Osteoblast (primary cell): ENCODE data around the gene DPP6. TPM values are rescaled to one million over a fixed set of nuclear protein-coding genes. Genes with fewer than 3 reads are reported as not detected.

ENCODE experiments used
- DNase-seq: peaks from one replicate; pipeline ENCODE4 v3.0.0; 2011; ENCODE audit warnings: low spot score, mixed read lengths; ENCODE audit not compliant: insufficient read length; ENCODE audit errors: missing footprints
- H2AFZ ChIP-seq: 2 replicates; pipeline ENCODE4 v1.6.0; 2011; ENCODE audit warnings: mild to moderate bottlenecking, low read length
- H3K27ac ChIP-seq: 2 replicates; pipeline ENCODE4 v1.5.1; 2011; ENCODE audit warnings: mild to moderate bottlenecking, low read depth, low read length, moderate library complexity
- H3K27me3 ChIP-seq: 2 replicates; pipeline ENCODE4 v1.6.0; 2012; ENCODE audit warnings: mild to moderate bottlenecking, control low read depth, inconsistent platforms, low read length, moderate library complexity; ENCODE audit not compliant: insufficient read depth
- H3K36me3 ChIP-seq: 2 replicates; pipeline ENCODE4 v1.5.1; 2011; ENCODE audit warnings: mild to moderate bottlenecking, low read length, control low read depth, moderate library complexity; ENCODE audit not compliant: insufficient read depth
- H3K4me1 ChIP-seq: 2 replicates; pipeline ENCODE4 v1.5.1; 2011; ENCODE audit warnings: mild to moderate bottlenecking, low read length, control low read depth, moderate library complexity; ENCODE audit not compliant: insufficient read depth
- H3K4me2 ChIP-seq: 2 replicates; pipeline ENCODE4 v1.6.0; 2011; ENCODE audit warnings: mild to moderate bottlenecking, low read length; ENCODE audit not compliant: insufficient read depth
- H3K4me3 ChIP-seq: fragments of 200-600 bp; sonication (generic); 3 replicates; pipeline ENCODE4 v1.5.1; 2012; ENCODE audit warnings: mild to moderate bottlenecking, low read length, inconsistent platforms; ENCODE audit not compliant: insufficient read depth
- H3K79me2 ChIP-seq: 2 replicates; pipeline ENCODE4 v1.6.0; 2012; ENCODE audit warnings: mild to moderate bottlenecking, low read length, control low read depth, inconsistent platforms; ENCODE audit not compliant: insufficient read depth
- H3K9me3 ChIP-seq: 2 replicates; pipeline ENCODE4 v1.5.1; 2011; ENCODE audit warnings: low read depth, low read length, control low read depth
- H4K20me1 ChIP-seq: 2 replicates; pipeline ENCODE4 v1.6.0; 2012; ENCODE audit warnings: mild to moderate bottlenecking, low read length, control low read depth; ENCODE audit not compliant: insufficient read depth
- total RNA-seq: library from RNA; depleted of rRNA; stranded (reverse); fragments of >200 nt; gene quantifications from 2 replicates; pipeline ENCODE4 v1.2.3, GENCODE V29; 2012
- TF ChIP-seq, protein P1 (sequence below): IDR thresholded peaks from 2 replicates; pipeline ENCODE4 v1.5.1; 2011; ENCODE audit warnings: mild to moderate bottlenecking, low read depth, low read length, moderate library complexity; ENCODE audit errors: extremely low read depth

DPP6 gene
- total RNA-seq, 1 donor: not detected

DNA sequence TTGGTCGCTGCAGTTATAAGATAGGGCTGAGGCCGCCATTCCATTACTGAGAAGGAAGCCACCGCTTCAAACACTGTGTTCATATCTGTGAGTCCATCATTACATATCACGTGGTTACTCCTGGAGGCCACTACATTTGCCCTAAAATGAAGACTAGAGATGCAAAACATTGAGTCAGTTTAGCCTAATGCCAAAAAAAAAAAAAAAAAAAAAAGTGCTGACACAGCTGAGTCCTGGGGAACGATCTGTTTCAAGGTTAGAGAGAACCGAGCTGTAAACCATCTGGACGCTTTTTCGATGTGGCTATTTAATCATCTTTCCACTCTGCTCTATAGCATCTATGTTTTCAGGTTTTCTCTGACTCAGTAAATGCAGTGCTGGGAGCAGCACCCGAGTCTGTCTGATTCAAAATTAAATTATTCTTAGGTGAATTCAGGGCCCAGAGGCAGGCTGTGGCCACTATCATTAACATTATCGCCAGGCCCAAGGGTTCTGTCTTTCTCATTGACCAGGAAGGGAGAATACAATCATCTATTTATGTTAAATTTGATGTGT lies 501.6 kb downstream of the DPP6 start:
- H3K27ac ChIP-seq: no peak overlapping the region
- no peaks in the 10 kb centered on the region for H3K27me3 ChIP-seq
- H3K9me3 ChIP-seq: no peaks in the 10 kb centered on the region
- H3K36me3 ChIP-seq: no peaks in the 10 kb centered on the region
- H3K4me2 ChIP-seq: no peak overlapping the region
- no peak for DNase-seq
- TF ChIP-seq, protein P1, sequence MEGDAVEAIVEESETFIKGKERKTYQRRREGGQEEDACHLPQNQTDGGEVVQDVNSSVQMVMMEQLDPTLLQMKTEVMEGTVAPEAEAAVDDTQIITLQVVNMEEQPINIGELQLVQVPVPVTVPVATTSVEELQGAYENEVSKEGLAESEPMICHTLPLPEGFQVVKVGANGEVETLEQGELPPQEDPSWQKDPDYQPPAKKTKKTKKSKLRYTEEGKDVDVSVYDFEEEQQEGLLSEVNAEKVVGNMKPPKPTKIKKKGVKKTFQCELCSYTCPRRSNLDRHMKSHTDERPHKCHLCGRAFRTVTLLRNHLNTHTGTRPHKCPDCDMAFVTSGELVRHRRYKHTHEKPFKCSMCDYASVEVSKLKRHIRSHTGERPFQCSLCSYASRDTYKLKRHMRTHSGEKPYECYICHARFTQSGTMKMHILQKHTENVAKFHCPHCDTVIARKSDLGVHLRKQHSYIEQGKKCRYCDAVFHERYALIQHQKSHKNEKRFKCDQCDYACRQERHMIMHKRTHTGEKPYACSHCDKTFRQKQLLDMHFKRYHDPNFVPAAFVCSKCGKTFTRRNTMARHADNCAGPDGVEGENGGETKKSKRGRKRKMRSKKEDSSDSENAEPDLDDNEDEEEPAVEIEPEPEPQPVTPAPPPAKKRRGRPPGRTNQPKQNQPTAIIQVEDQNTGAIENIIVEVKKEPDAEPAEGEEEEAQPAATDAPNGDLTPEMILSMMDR: no peak
- no peaks in the 10 kb centered on the region for H3K79me2 ChIP-seq
- H3K4me1 ChIP-seq: no peaks in the 10 kb centered on the region
- no peak overlapping the region for H3K4me3 ChIP-seq
- no peak overlapping the region for H2AFZ ChIP-seq
- no peaks in the 10 kb centered on the region for H4K20me1 ChIP-seq

DNA sequence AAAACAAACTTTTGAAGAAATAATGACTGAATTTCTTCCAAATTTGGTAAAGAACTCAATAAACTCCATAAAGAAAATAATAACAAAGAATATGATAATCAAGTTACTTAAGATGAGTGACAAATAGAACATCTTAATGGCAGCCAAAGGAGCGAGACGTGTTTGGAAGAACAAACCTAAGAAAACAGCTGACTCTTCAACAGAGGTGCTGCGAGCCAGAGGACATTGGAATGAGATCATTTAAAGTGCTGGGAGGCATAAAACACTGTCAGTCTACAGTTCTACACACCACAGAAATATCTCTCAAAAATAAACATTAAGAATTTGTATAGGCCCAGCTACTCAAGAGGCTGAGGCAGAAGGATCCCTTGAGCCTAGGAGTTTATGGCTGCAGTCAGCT lies 507.3 kb downstream of the DPP6 start:
- Histone ChIP-seq H3K4me2 (no peak overlapping the region), H2AFZ (no peak overlapping the region), H4K20me1 (no peaks in the 10 kb centered on the region), H3K4me1 (no peaks in the 10 kb centered on the region), H3K9me3 (no peaks in the 10 kb centered on the region), H3K27ac (no peak overlapping the region), H3K79me2 (no peaks in the 10 kb centered on the region), H3K4me3 (no peak overlapping the region), H3K36me3 (no peaks in the 10 kb centered on the region), H3K27me3 (no peaks in the 10 kb centered on the region)
- TF ChIP-seq, protein P1: no peak
- no peak for DNase-seq

DNA sequence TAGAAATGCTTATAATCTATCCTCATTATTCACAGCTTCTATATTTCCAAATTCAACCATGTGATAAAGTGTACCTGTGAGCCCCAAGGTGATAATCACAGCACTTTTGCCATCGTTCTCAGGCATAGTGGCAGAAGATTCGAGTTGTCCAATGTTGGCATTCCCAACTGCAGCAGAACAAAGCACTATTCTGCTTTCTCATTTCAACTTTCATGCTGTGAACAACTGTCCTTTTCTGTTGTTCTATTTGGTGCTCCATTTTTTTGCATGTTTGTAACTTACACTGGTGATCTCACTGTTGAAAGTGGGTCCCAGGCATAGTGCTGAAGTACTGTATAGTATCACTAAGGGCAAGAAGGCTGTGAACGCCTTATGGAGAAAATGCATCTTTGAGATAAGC lies 512.5 kb downstream of the DPP6 start:
- Histone ChIP-seq H3K79me2 (no peaks in the 10 kb centered on the region), H4K20me1 (no peaks in the 10 kb centered on the region), H3K4me3 (no peak overlapping the region), H2AFZ (no peak overlapping the region), H3K9me3 (no peaks in the 10 kb centered on the region), H3K27me3 (no peaks in the 10 kb centered on the region), H3K27ac (no peak overlapping the region), H3K36me3 (no peaks in the 10 kb centered on the region), H3K4me2 (no peak overlapping the region), H3K4me1 (no peaks in the 10 kb centered on the region)
- TF ChIP-seq, protein P1: no peak
- no peak for DNase-seq

DNA sequence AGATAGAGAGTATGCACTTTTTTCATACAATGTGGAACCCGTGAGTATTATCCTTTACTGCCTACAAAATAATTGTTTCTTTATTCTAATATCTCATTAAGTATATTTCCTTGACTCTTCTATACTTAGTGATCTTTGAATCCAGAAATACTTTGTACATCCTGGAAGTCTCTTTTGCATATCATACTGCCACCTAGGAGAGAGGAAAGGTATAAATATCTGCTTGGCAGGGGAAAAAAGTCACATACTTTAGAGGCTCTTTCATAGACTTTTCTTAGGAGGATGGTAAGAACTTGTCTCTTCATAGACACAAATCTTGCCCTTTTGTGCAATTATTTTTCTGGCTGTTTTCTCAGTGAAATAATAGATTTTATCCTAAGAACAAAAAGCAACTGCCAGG lies 514.7 kb downstream of the DPP6 start:
- H3K36me3 ChIP-seq: no peaks in the 10 kb centered on the region
- DNase-seq: peak; percentile 11
- no peak overlapping the region for H3K4me2 ChIP-seq
- H3K27ac ChIP-seq: no peak overlapping the region
- H2AFZ ChIP-seq: no peak overlapping the region
- no peak overlapping the region for H3K4me3 ChIP-seq
- no peaks in the 10 kb centered on the region for H3K4me1 ChIP-seq
- H4K20me1 ChIP-seq: no peaks in the 10 kb centered on the region
- TF ChIP-seq, protein P1: no peak
- no peaks in the 10 kb centered on the region for H3K9me3 ChIP-seq
- no peaks in the 10 kb centered on the region for H3K27me3 ChIP-seq
- H3K79me2 ChIP-seq: no peaks in the 10 kb centered on the region
